Breast epithelium (tissue), 4 donors: ENCODE measurements around the gene HOXA6. TPM values are rescaled to one million over a fixed set of nuclear protein-coding genes. Genes with fewer than 3 reads are reported as not detected.

ENCODE experiments used
- DNase-seq, 2 donors: peaks; one replicate each; pipeline ENCODE4 v3.0.0-alpha.2; 2019; ENCODE audit warnings: low spot score in 2 of 2
- H3K27ac ChIP-seq, 2 donors: fragments of 200-600 bp; sonication (generic) in 1 of 2; one replicate each; pipeline ENCODE4 v1.5.1; 2016 to 2019; ENCODE audit warnings: mild to moderate bottlenecking in 1 of 2
- H3K27me3 ChIP-seq, 2 donors: fragments of 200-600 bp; sonication (generic) in 1 of 2; one replicate each; pipeline versions ENCODE4 v1.5.1 to v1.6.0; 2017 to 2019; ENCODE audit warnings: control low read depth in 1 of 2, mild to moderate bottlenecking in 1 of 2
- H3K36me3 ChIP-seq: fragments of 200-600 bp; one replicate; pipeline ENCODE4 v1.5.1; 2019
- H3K4me1 ChIP-seq, 2 donors: fragments of 200-600 bp; sonication (generic); one replicate each; pipeline ENCODE4 v1.5.1; 2016 to 2019; ENCODE audit warnings: control low read depth in 1 of 2
- H3K4me3 ChIP-seq, 3 donors: fragments of 200-600 bp; sonication (generic); 1 replicate in 2 of 3; 2 replicates in 1 of 3; pipeline ENCODE4 v1.5.1; 2016 to 2019; ENCODE audit warnings: mild to moderate bottlenecking in 3 of 3, moderate library complexity in 2 of 3
- H3K9me3 ChIP-seq, 2 donors: fragments of 200-600 bp; sonication (generic) in 1 of 2; one replicate each; pipeline ENCODE4 v1.5.1; 2016 to 2019; ENCODE audit warnings: control low read depth in 1 of 2
- POLR2A ChIP-seq: fragments of 450-650 bp; IDR thresholded peaks from one replicate; pipeline ENCODE4 v1.6.1; 2016; ENCODE audit warnings: antibody characterized with exemption, mild to moderate bottlenecking, moderate library complexity
- POLR2AphosphoS5 ChIP-seq, 3 donors: sonication (generic); formaldehyde crosslinking; IDR thresholded peaks; one replicate each; pipeline ENCODE4 v1.6.1; 2017; ENCODE audit warnings: antibody characterized with exemption in 3 of 3
- intact Hi-C: fragments of 100-400 bp; cut with DNase I; formaldehyde crosslinking; loops from one replicate; pipeline ENCODE4 v1.15.1; 2023; ENCODE audit warnings: low total_unique reads
- total RNA-seq, 3 donors: library from RNA; depleted of rRNA; stranded (reverse); fragments of >200 nt; gene quantifications; one replicate each; pipeline ENCODE4 v1.1.0, GENCODE V29; 2016
- TF ChIP-seq, protein P1 (sequence below), 3 donors: fragments of 450-650 bp; IDR thresholded peaks; one replicate each; pipeline ENCODE4 v1.5.1; 2016 to 2017; ENCODE audit warnings: antibody characterized with exemption in 3 of 3, mild to moderate bottlenecking in 3 of 3, moderate library complexity in 3 of 3

Gene HOXA6
- total RNA-seq, 3 donors from 2014 or later, result 7.9 to 16.0 (median 9.0) TPM

DNA sequence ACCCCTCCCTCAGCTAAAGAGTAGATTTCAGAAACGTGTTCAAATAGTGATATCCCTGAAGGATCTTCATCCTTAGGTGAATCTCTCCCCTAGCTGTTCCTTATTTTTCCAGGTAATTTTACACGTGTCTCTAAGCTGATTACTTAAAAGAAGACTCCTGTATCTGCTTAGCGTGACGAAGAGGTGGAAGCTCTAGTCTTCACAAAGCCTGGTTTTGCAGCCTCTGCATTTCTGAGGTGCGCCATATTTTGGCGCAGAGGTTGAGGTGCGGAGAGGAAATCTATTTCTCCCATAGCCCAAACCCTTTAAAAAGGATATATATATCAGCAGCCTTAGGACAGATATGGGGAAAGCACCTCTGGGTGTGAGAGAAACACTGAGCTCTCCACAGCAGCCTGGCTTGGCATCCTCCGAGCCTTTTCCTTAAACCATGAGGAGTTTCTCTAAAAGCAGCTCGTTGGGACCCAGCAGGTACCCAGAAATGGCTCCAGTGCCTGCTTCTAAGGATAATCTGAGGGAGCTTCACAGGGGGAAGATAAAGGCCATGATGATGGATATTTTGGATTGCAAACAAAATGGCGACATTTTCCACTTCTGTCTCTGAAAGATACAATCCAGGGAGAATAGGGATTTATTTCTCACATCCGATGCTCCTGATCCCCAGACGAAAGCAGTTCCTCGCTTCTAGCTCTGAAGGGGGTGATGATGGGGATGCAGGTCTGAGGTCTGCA, 42.1 kb downstream of the HOXA6 start:
- TF ChIP-seq POLR2A (no peak), POLR2AphosphoS5 (IDR thresholded peaks at IDR 0.05) (no peak)
- TF ChIP-seq, protein P1, sequence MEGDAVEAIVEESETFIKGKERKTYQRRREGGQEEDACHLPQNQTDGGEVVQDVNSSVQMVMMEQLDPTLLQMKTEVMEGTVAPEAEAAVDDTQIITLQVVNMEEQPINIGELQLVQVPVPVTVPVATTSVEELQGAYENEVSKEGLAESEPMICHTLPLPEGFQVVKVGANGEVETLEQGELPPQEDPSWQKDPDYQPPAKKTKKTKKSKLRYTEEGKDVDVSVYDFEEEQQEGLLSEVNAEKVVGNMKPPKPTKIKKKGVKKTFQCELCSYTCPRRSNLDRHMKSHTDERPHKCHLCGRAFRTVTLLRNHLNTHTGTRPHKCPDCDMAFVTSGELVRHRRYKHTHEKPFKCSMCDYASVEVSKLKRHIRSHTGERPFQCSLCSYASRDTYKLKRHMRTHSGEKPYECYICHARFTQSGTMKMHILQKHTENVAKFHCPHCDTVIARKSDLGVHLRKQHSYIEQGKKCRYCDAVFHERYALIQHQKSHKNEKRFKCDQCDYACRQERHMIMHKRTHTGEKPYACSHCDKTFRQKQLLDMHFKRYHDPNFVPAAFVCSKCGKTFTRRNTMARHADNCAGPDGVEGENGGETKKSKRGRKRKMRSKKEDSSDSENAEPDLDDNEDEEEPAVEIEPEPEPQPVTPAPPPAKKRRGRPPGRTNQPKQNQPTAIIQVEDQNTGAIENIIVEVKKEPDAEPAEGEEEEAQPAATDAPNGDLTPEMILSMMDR (IDR thresholded peaks at IDR 0.05), result no peak
- H3K27me3 ChIP-seq, result no peaks in the 10 kb centered on the region
- intact Hi-C loops, result no loop called here
- H3K4me3 ChIP-seq, result peak overlapping the region in 2 of 3 donors; percentile 64 to 83
- H3K27ac ChIP-seq, result peak overlapping the region; percentile 94 to 98
- H3K4me1 ChIP-seq, result no peaks in the 10 kb centered on the region
- no peak for DNase-seq
- no peaks in the 10 kb centered on the region for H3K9me3 ChIP-seq
- H3K36me3 ChIP-seq, result no peaks in the 10 kb centered on the region

DNA sequence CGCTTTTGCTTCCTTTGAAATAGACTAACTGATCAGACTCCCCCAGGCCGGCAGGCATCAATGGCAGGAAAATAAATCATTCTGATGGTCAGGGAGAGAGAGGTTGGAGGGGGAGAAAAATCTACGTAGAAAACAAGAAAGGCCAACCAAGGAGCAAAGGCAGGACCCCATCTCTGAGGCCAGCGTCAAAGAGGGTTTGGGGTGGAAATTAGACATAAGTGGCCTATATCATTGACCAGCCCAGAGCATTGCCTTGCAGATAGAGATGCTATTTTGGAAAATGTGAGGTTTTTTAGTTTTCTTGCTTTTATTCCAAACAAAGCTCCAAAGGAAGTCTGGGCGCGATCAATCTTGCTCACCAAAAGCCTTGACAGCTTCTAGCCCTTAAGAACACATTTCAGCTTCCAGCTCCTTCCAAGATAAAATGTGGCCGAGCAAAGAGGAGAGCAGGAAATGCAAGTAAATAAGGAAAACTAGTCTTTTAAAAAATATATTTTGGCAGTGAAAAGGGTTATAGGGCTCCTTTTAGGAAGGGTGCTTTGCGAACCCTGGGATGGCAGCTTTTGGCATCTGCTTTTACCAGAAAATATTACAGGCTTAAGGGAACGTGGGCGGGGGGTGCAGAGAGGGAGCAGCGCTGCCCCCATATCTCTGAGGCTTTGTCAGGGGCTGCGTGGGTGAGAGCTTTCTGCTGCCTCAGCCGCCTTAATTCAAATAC, 43.1 kb downstream of the HOXA6 start:
- peak overlapping the region in 1 of 3 donors; percentile 83 for H3K4me3 ChIP-seq
- H3K9me3 ChIP-seq, result no peaks in the 10 kb centered on the region
- TF ChIP-seq, protein P1 (IDR thresholded peaks at IDR 0.05), result no peak
- TF ChIP-seq POLR2A, result no peak
- no peak for TF ChIP-seq POLR2AphosphoS5 (IDR thresholded peaks at IDR 0.05)
- no peaks in the 10 kb centered on the region for H3K36me3 ChIP-seq
- intact Hi-C loops, result no loop called here
- peak overlapping the region; percentile 94 to 98 for H3K27ac ChIP-seq
- DNase-seq, result no peak
- no peaks in the 10 kb centered on the region for H3K27me3 ChIP-seq
- no peaks in the 10 kb centered on the region for H3K4me1 ChIP-seq

DNA sequence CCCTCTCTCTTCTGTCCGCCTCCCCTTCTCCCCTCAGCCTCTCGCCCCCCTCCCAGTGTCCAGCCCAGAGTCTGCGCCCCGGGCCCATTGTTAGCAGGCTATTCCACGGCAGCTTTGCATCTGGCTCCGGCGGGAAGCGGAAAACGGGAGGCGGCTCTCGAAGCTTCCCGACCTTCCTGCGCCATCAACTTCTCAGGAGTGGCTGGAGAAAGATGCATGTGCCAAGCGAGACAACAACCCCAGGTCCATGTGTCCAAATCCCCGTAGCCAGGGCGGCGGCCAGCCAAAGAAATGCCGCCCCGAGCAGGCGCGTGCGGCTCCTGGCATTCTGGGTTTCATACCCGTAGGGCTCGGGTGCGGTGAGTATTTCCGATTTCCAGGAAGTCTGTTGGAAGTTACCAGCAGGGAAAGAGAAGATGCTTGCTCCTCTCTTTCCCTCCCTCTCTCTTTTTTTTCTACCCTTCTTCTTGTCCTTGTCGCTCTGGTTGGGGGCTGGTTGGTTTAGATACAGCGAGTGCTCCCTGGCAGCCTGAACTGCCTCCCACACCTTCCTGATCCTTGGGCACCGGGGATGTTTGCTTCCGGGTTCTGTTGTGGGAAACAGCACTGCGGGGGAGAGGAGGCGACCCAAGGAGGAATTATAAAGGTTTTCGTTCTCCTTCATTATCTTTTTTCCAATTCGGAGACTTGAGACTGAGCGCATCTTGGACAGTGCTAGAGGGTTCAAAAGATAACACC, 43.9 kb downstream of the HOXA6 start:
- Histone ChIP-seq H3K4me3 (peak overlapping the region; percentile 44 to 83 (median 71)), H3K9me3 (no peaks in the 10 kb centered on the region), H3K27me3 (no peaks in the 10 kb centered on the region), H3K4me1 (no peaks in the 10 kb centered on the region), H3K27ac (peak overlapping the region; percentile 94 to 98), H3K36me3 (no peaks in the 10 kb centered on the region)
- intact Hi-C loops, result no loop called here
- TF ChIP-seq POLR2A, result no peak
- peak in 2 of 3 donors; percentile 4 to 20 for TF ChIP-seq POLR2AphosphoS5 (IDR thresholded peaks at IDR 0.05)
- TF ChIP-seq, protein P1 (IDR thresholded peaks at IDR 0.05), result no peak
- no peak for DNase-seq

DNA sequence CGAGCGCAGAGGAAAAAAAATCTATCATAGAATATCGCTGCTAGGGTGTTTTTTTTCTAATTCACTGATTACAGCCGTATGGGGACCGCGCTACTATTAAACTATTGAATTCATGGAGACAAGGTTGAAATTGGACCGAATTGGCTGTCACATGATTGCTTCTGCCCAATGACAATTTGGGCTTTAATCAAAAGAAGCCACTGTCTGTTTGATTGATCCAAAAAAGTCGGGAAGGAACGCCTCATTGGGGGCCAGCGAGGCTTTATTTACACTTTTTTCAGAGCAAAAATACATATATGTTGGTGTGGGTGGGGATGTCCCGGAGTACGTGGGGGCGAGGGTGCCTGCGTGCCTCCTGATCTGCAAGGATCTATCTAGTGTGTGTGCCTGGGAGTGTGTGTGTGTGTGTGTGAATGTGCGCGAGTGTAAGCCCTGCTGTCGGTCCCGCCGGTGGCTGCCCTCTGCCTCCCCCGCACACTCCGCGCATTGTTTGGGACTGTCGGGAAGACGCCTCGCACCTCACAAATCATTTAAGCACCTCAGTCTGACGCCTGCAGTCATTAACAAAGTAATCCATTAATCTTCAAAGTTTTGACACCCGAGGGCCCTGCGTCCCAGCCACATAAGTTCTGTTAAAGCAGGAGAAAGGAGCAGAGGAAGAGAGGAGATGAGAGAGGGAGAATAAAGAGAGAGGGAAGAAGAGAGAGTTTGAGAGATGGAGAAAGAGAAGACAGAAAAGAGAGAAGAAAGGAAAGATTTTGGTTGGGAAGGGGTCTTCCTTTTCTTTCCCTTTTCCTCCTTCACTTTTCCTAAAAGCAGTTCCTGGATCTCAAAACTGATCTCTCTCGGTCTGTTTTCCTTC, 44.8 kb downstream of the HOXA6 start, which contains the start of gene HOXA2:
Gene HOXA2, minus strand, starts transcription at position 103 of the 862 bp plus-strand sequence. CDS start 183 bp downstream, outside the sequence.
- TF ChIP-seq POLR2AphosphoS5 (IDR thresholded peaks at IDR 0.05) (peak in 2 of 3 donors; percentile 13 to 16), POLR2A (peak; percentile 1)
- TF ChIP-seq, protein P1 (IDR thresholded peaks at IDR 0.05), result no peak
- no peaks in the 10 kb centered on the region for H3K36me3 ChIP-seq
- peak within 1 kb of the TSS; percentile 44 to 83 (median 71) for H3K4me3 ChIP-seq
- H3K27ac ChIP-seq, result peak within 1 kb of the TSS; percentile 94 to 98
- H3K4me1 ChIP-seq, result peaks cover 0 to 3% of the 10 kb centered on the region in 2 donors
- no peaks in the 10 kb centered on the region for H3K9me3 ChIP-seq
- intact Hi-C loops, result no loop called here
- peak in 1 of 2 donors; percentile 68 for DNase-seq
- H3K27me3 ChIP-seq, result no peaks in the 10 kb centered on the region
